ENCODE data around the gene GALNTL6. TPM values are rescaled to one million over a fixed set of nuclear protein-coding genes. Genes with fewer than 3 reads are reported as not detected.

Gene GALNTL6
- total RNA-seq, 2 experiments from 2014 or later = not detected

DNA sequence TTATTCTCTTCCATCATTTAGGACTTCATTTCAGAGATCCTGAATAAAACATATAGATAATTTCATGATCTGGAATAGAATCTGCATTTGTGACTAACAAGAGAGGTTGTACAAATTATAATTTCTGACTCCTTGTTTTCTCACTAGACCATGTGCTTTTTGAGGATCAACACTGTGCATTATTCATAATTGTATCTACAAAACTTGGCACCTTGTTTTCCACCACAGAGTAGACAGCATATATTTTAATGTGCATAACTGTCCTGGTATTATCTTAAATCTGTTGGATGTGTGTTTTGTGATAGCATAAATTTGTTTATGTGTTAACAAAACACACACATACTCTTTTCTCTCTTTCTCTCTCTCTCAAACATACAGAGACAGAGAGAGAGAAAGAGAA lies 840.5 kb downstream of the GALNTL6 start:
- Mint-ChIP-seq H3K4me1 (no peaks in the 10 kb centered on the region), H3K4me3 (no peak overlapping the region), H3K27ac (no peak overlapping the region), H3K9me3 (peaks cover under 1% of the 10 kb centered on the region), H3K27me3 (no peaks in the 10 kb centered on the region), H3K36me3 (no peaks in the 10 kb centered on the region)
- no peak for DNase-seq
- POLR2A ChIA-PET = no interaction called here
- no peak for ATAC-seq (ENCODE audit: low read depth)

GRCh38 chr4:172654457-172654856 lies 841.3 kb downstream of the GALNTL6 start:
- H3K4me1 Mint-ChIP-seq = no peaks in the 10 kb centered on the region
- no peak for DNase-seq
- no peaks in the 10 kb centered on the region for H3K27me3 Mint-ChIP-seq
- no peak overlapping the region for H3K27ac Mint-ChIP-seq
- POLR2A ChIA-PET = no interaction called here
- no peaks in the 10 kb centered on the region for H3K9me3 Mint-ChIP-seq
- no peak overlapping the region for H3K4me3 Mint-ChIP-seq
- ATAC-seq (ENCODE audit: low read depth) = no peak
- H3K36me3 Mint-ChIP-seq = no peaks in the 10 kb centered on the region

DNA sequence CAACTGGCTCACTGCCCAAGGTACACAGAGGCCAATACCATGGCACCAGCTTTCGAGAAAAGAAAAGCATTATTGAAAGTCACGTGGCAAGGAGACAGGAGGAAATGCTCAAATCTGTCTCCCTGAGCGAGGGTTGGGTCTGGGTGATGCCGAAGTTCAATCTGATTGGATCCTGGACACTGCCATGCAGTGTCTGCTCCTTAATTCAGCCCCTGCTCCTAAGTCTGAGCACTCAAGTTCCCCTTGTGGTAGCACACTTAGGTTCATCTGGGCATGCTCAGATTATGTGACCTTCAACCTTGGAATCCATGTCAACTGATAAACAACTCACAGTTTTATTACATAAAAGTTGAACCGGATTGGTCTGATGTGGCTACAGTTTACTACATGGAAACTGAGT lies 842.9 kb downstream of the GALNTL6 start:
- Mint-ChIP-seq H3K27ac (no peak overlapping the region), H3K27me3 (no peaks in the 10 kb centered on the region), H3K9me3 (no peaks in the 10 kb centered on the region), H3K4me3 (no peak overlapping the region), H3K4me1 (no peaks in the 10 kb centered on the region), H3K36me3 (no peaks in the 10 kb centered on the region)
- ATAC-seq (ENCODE audit: low read depth) (no peak), DNase-seq (no peak)
- POLR2A ChIA-PET = no interaction called here

GRCh38 chr4:172657081-172657480 lies 843.9 kb downstream of the GALNTL6 start:
- no peaks in the 10 kb centered on the region for H3K4me1 Mint-ChIP-seq
- DNase-seq (no peak), ATAC-seq (ENCODE audit: low read depth) (no peak)
- no peaks in the 10 kb centered on the region for H3K36me3 Mint-ChIP-seq
- no peak overlapping the region for H3K27ac Mint-ChIP-seq
- no peak overlapping the region for H3K4me3 Mint-ChIP-seq
- POLR2A ChIA-PET = no interaction called here
- H3K9me3 Mint-ChIP-seq = no peaks in the 10 kb centered on the region
- H3K27me3 Mint-ChIP-seq = no peaks in the 10 kb centered on the region

DNA sequence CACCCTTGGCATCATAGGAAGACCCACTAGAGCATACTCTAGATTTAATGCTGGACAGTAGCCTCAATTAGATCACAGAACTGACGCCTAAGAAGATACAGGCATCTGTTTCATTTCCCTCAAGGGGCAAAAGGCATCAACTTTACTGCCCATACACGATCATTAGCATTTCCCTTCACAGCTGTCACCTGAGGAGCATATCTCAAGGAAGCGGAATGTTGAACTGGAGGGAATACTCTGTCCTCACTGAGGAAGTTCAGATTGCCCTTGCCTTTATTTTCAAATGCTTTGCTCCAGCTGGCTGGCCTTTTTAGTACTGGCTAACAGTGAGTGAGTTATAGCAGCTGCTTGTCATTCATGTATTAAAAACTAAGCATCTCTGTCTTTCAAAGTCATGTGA lies 847.0 kb downstream of the GALNTL6 start:
- H3K27ac Mint-ChIP-seq = no peak overlapping the region
- no peaks in the 10 kb centered on the region for H3K4me1 Mint-ChIP-seq
- no peak overlapping the region for H3K4me3 Mint-ChIP-seq
- no peaks in the 10 kb centered on the region for H3K9me3 Mint-ChIP-seq
- no peaks in the 10 kb centered on the region for H3K36me3 Mint-ChIP-seq
- POLR2A ChIA-PET = no interaction called here
- ATAC-seq (ENCODE audit: low read depth) (no peak), DNase-seq (no peak)
- H3K27me3 Mint-ChIP-seq = no peaks in the 10 kb centered on the region

DNA sequence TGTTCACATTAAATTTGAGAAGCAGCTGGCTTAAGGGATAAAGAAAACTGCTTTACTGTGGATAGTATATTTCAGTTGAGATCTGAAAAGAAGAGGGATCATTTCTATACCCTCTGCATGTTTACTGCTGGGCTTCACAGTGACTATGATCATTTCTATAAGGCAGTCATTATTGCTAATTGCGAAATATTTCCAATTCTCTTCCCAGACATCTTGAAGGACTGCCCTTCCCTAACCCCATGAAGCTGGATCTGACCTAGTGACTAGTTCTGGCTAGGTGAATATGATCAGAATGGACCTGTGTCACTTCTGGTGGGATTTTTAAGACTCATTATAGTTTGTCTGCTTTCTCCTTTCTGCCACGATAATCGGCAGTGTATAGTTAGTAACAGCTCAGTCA lies 848.9 kb downstream of the GALNTL6 start:
- Mint-ChIP-seq H3K27ac (no peak overlapping the region), H3K9me3 (no peaks in the 10 kb centered on the region), H3K4me1 (no peaks in the 10 kb centered on the region), H3K27me3 (no peaks in the 10 kb centered on the region), H3K36me3 (no peaks in the 10 kb centered on the region), H3K4me3 (no peak overlapping the region)
- no peak for ATAC-seq (ENCODE audit: low read depth)
- DNase-seq = no peak
- POLR2A ChIA-PET = no interaction called here

- no peak for DNase-seq
- Mint-ChIP-seq H3K36me3 (no peaks in the 10 kb centered on the region), H3K4me3 (no peak overlapping the region), H3K27ac (no peak overlapping the region), H3K27me3 (no peaks in the 10 kb centered on the region), H3K9me3 (no peaks in the 10 kb centered on the region), H3K4me1 (no peaks in the 10 kb centered on the region)
- no peak for ATAC-seq (ENCODE audit: low read depth)
- POLR2A ChIA-PET = no interaction called here
Measured at GRCh38 chr4:172666711-172667368, 853.6 kb downstream of the GALNTL6 start.

DNA sequence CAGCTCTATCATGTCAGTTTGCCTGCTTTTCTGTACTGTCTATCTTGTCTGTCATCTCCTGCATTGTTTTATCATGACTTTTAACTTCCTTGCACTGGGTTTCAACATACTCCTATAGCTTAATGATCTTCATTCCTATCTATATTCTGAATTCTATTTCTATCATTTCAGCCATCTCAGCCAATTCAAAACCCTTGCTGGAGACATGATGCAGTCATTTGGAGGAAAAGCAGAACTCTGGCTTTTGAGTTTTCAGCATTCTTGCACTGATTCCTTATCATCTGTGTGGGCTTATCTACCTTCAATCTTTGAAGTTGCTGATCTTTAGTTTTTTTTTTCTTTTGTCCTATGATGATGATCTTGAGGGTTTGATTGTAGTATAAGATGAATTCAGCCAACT lies 861.6 kb downstream of the GALNTL6 start:
- no peaks in the 10 kb centered on the region for H3K36me3 Mint-ChIP-seq
- H3K4me3 Mint-ChIP-seq = no peak overlapping the region
- DNase-seq (no peak), ATAC-seq (ENCODE audit: low read depth) (no peak)
- no peaks in the 10 kb centered on the region for H3K27me3 Mint-ChIP-seq
- POLR2A ChIA-PET = no interaction called here
- H3K4me1 Mint-ChIP-seq = no peaks in the 10 kb centered on the region
- H3K9me3 Mint-ChIP-seq = peaks cover 6% of the 10 kb centered on the region
- H3K27ac Mint-ChIP-seq = no peak overlapping the region

DNA sequence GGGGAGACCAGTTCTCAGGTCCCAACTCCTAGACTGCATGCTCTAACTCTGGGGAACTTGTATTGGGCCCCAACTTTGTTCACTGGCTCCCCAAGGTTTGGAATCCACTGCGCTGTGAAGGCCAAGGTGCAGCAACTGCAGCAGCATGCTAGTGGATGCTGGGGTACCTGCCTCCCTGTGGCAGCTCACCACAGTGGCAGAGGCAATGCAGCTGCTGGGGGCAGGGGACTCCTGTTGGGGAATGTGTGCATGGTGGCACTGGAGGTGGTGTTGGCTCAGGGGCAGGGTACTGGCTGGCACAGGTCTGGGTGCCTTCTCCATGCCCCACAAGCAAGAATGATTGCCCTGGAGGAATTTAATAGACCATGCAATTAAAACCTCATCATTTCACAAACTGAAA lies 862.0 kb downstream of the GALNTL6 start:
- Mint-ChIP-seq H3K9me3 (peaks cover 6% of the 10 kb centered on the region), H3K36me3 (no peaks in the 10 kb centered on the region), H3K4me3 (no peak overlapping the region), H3K27ac (no peak overlapping the region), H3K4me1 (no peaks in the 10 kb centered on the region), H3K27me3 (no peaks in the 10 kb centered on the region)
- POLR2A ChIA-PET = no interaction called here
- ATAC-seq (ENCODE audit: low read depth) (no peak), DNase-seq (no peak)

GRCh38 chr4:172680691-172681090 lies 867.5 kb downstream of the GALNTL6 start:
- no peak overlapping the region for H3K4me3 Mint-ChIP-seq
- ATAC-seq (ENCODE audit: low read depth) (no peak), DNase-seq (no peak)
- POLR2A ChIA-PET = no interaction called here
- no peaks in the 10 kb centered on the region for H3K4me1 Mint-ChIP-seq
- H3K27ac Mint-ChIP-seq = no peak overlapping the region
- peaks cover 1% of the 10 kb centered on the region for H3K9me3 Mint-ChIP-seq
- H3K27me3 Mint-ChIP-seq = no peaks in the 10 kb centered on the region
- H3K36me3 Mint-ChIP-seq = no peaks in the 10 kb centered on the region

DNA sequence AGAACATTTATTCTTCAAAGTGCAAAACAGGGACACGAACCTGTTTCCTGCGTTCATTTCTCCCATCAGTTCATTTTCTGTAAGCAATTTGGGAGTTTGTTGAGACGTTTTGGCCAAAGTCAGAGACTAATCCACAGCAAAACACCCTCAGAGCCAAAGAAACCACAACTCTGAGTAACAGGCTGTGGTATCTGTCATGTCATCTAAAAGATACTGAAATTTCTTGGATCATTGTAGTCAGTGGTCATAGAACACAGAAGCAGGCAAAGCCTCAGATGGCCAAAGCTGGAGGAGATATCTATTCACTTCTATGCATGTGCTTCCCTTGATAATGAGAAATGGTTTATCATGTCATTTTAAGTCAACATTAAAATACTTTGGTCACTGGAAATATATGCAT lies 869.8 kb downstream of the GALNTL6 start:
- no peaks in the 10 kb centered on the region for H3K27me3 Mint-ChIP-seq
- no peak for ATAC-seq (ENCODE audit: low read depth)
- H3K9me3 Mint-ChIP-seq = peaks cover 1% of the 10 kb centered on the region
- H3K4me1 Mint-ChIP-seq = no peaks in the 10 kb centered on the region
- H3K36me3 Mint-ChIP-seq = no peaks in the 10 kb centered on the region
- POLR2A ChIA-PET = no interaction called here
- no peak overlapping the region for H3K27ac Mint-ChIP-seq
- H3K4me3 Mint-ChIP-seq = no peak overlapping the region
- DNase-seq = no peak

- H3K27me3 Mint-ChIP-seq = no peaks in the 10 kb centered on the region
- POLR2A ChIA-PET = no interaction called here
- ATAC-seq (ENCODE audit: low read depth) = no peak
Measured at GRCh38 chr4:172686021-172686420, 872.8 kb downstream of the GALNTL6 start.

DNA sequence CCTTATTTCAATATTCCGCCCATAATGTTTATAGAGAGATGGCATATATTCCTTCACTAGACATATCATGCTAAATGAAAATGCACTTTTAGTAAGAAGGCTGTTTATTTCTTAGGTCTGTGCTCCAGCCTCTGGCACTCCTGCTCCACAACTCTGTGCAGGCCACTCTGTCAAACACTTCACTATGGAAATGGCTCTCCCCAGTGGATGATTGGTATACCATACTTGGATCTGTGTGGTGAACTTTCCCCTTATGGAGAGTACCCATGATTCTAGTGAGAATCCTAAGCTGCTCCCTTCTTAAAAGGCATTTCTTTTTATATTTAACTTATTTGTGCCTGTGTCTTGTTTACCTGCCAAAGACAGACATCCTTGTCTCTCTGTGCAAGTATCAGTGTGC lies 875.3 kb downstream of the GALNTL6 start:
- no peak for DNase-seq
- peaks cover 5% of the 10 kb centered on the region for H3K9me3 Mint-ChIP-seq
- H3K36me3 Mint-ChIP-seq = no peaks in the 10 kb centered on the region
- ATAC-seq (ENCODE audit: low read depth) = no peak
- POLR2A ChIA-PET = no interaction called here
- no peak overlapping the region for H3K27ac Mint-ChIP-seq
- no peak overlapping the region for H3K4me3 Mint-ChIP-seq
- no peaks in the 10 kb centered on the region for H3K27me3 Mint-ChIP-seq
- H3K4me1 Mint-ChIP-seq = no peaks in the 10 kb centered on the region

More at GRCh38 chr4:172686021-172686420, 872.8 kb downstream of the GALNTL6 start:
- H3K36me3 Mint-ChIP-seq = no peaks in the 10 kb centered on the region
- no peak overlapping the region for H3K4me3 Mint-ChIP-seq
- no peak overlapping the region for H3K27ac Mint-ChIP-seq
- H3K9me3 Mint-ChIP-seq = peaks cover 5% of the 10 kb centered on the region
- no peak for DNase-seq
- no peaks in the 10 kb centered on the region for H3K4me1 Mint-ChIP-seq

DNA sequence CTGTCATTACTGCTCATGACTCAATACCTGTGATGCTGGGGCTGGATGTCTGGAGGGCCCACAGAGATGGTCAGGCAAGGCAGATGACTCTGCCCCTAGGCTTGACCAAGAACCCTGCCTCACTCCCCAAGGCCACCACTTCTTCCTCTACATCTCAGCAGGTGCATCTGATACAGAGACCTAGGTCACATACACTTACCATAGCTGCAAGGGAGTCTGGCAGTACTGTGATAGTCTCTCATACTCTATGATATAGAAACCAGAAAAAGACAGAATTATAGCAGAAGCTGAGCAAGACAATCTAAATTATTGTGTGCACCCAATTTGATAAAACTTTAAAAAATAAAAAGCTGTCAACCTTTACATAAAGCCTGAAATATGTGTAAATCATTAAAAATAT lies 878.3 kb downstream of the GALNTL6 start:
- H3K27me3 Mint-ChIP-seq = no peaks in the 10 kb centered on the region

DNA sequence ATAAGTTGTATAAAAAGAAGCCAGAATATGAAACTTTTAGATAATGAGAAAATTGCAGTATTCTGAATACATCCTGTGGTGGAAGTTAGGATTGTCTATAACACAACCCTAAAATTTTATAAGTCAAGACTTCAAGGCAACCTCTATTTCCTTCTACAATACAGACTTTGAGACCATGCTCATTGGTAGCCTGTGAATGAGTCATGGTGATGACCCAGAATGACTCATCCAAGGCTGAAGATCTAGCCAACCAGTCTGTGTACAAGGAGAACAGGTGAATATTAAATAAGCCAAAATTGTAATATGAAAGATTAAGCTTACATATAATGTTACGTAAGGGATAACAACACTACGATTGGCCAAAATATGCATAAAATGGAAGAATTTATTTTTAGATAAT lies 879.5 kb downstream of the GALNTL6 start:
- POLR2A ChIA-PET = no interaction called here
- Mint-ChIP-seq H3K27ac (no peak overlapping the region), H3K27me3 (no peaks in the 10 kb centered on the region), H3K4me1 (no peaks in the 10 kb centered on the region), H3K4me3 (no peak overlapping the region), H3K36me3 (no peaks in the 10 kb centered on the region), H3K9me3 (peaks cover 7% of the 10 kb centered on the region)
- ATAC-seq (ENCODE audit: low read depth) (no peak), DNase-seq (no peak)

More for the DNA sequence above, 878.3 kb downstream of the GALNTL6 start:
- ATAC-seq (ENCODE audit: low read depth) (no peak), DNase-seq (no peak)
- Mint-ChIP-seq H3K9me3 (peaks cover 7% of the 10 kb centered on the region), H3K36me3 (no peaks in the 10 kb centered on the region), H3K4me1 (no peaks in the 10 kb centered on the region), H3K27ac (no peak overlapping the region), H3K4me3 (no peak overlapping the region)
- POLR2A ChIA-PET = no interaction called here
